ENCODE measurements around the gene ADCY9.

DNA sequence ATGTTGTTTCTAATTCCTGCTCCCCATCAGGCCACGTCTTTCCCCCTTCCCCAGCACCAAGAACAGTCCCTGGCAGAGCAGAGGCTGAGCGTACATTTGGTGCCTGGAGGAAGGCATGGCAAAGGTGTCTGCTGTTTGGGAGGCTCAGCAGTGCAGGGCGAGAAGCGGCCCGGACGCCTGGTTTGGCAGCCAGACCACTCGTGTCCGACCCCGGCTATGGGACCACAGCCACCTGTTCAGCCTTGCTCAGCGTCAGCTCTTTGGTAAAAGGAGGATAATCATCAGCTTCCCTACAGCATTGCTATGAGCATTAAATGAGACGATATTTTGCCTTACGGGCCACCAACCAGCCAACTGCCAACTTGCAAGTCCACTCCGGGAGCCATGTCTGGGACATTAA lies 129.0 kb downstream of the ADCY9 start:
- TF ChIP-seq, protein P1, sequence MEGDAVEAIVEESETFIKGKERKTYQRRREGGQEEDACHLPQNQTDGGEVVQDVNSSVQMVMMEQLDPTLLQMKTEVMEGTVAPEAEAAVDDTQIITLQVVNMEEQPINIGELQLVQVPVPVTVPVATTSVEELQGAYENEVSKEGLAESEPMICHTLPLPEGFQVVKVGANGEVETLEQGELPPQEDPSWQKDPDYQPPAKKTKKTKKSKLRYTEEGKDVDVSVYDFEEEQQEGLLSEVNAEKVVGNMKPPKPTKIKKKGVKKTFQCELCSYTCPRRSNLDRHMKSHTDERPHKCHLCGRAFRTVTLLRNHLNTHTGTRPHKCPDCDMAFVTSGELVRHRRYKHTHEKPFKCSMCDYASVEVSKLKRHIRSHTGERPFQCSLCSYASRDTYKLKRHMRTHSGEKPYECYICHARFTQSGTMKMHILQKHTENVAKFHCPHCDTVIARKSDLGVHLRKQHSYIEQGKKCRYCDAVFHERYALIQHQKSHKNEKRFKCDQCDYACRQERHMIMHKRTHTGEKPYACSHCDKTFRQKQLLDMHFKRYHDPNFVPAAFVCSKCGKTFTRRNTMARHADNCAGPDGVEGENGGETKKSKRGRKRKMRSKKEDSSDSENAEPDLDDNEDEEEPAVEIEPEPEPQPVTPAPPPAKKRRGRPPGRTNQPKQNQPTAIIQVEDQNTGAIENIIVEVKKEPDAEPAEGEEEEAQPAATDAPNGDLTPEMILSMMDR (IDR thresholded peaks at IDR 0.05; ENCODE audit: insufficient read depth, low read length): no peak
- TF ChIP-seq POLR2AphosphoS5 (IDR thresholded peaks at IDR 0.05; ENCODE audit: low read depth): no peak
- TF ChIP-seq, protein P2, sequence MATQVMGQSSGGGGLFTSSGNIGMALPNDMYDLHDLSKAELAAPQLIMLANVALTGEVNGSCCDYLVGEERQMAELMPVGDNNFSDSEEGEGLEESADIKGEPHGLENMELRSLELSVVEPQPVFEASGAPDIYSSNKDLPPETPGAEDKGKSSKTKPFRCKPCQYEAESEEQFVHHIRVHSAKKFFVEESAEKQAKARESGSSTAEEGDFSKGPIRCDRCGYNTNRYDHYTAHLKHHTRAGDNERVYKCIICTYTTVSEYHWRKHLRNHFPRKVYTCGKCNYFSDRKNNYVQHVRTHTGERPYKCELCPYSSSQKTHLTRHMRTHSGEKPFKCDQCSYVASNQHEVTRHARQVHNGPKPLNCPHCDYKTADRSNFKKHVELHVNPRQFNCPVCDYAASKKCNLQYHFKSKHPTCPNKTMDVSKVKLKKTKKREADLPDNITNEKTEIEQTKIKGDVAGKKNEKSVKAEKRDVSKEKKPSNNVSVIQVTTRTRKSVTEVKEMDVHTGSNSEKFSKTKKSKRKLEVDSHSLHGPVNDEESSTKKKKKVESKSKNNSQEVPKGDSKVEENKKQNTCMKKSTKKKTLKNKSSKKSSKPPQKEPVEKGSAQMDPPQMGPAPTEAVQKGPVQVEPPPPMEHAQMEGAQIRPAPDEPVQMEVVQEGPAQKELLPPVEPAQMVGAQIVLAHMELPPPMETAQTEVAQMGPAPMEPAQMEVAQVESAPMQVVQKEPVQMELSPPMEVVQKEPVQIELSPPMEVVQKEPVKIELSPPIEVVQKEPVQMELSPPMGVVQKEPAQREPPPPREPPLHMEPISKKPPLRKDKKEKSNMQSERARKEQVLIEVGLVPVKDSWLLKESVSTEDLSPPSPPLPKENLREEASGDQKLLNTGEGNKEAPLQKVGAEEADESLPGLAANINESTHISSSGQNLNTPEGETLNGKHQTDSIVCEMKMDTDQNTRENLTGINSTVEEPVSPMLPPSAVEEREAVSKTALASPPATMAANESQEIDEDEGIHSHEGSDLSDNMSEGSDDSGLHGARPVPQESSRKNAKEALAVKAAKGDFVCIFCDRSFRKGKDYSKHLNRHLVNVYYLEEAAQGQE (IDR thresholded peaks at IDR 0.05; ENCODE audit: insufficient replicate concordance, low read depth): no peak
